MM.1S (cell line): ENCODE results near the gene PIGQ.

Experiments
- DNase-seq: peaks from one replicate; pipeline ENCODE4 v3.0.0-alpha.2; 2015
- H2AFZ ChIP-seq: fragments of 300-600 bp; sonication (generic); 2 replicates; pipeline ENCODE4 v1.6.0; 2016; ENCODE audit warnings: antibody characterized with exemption, low read length
- H3F3A ChIP-seq: fragments of 300-600 bp; sonication (generic); 2 replicates; pipeline ENCODE4 v1.6.1; 2016; ENCODE audit warnings: mild to moderate bottlenecking, antibody characterized with exemption, low read length, moderate library complexity, mixed read lengths; ENCODE audit not compliant: insufficient read depth
- H3K27ac ChIP-seq: fragments of 300-600 bp; sonication (generic); 2 replicates; pipeline ENCODE4 v1.5.1; 2016; ENCODE audit warnings: mild to moderate bottlenecking, low read length
- H3K27me3 ChIP-seq: fragments of 300-600 bp; sonication (generic); replicated peaks from 2 replicates; pipeline ENCODE4 v1.6.0; 2016; ENCODE audit warnings: low read length; ENCODE audit not compliant: insufficient read depth
- H3K36me3 ChIP-seq: fragments of 300-600 bp; sonication (generic); replicated peaks from 2 replicates; pipeline ENCODE4 v1.6.1; 2016; ENCODE audit warnings: mild to moderate bottlenecking, low read length, mixed read lengths; ENCODE audit not compliant: insufficient read depth
- H3K4me1 ChIP-seq: fragments of 300-600 bp; sonication (generic); 2 replicates; pipeline ENCODE4 v1.6.1; 2016; ENCODE audit warnings: low read length, mixed read lengths
- H3K4me2 ChIP-seq: fragments of 300-600 bp; sonication (generic); 2 replicates; pipeline ENCODE4 v1.6.0; 2016; ENCODE audit warnings: low read depth, low read length
- H3K4me3 ChIP-seq: fragments of 300-600 bp; sonication (generic); 2 replicates; pipeline ENCODE4 v1.5.1; 2016; ENCODE audit warnings: low read length, mixed read lengths
- H3K79me2 ChIP-seq: fragments of 300-600 bp; sonication (generic); 2 replicates; pipeline ENCODE4 v1.6.1; 2016; ENCODE audit warnings: mixed run types, low read length, mixed read lengths
- H3K9ac ChIP-seq: fragments of 300-600 bp; sonication (generic); 2 replicates; pipeline ENCODE4 v1.6.1; 2016; ENCODE audit warnings: low read length, mixed read lengths
- H3K9me2 ChIP-seq: fragments of 300-600 bp; sonication (generic); replicated peaks from 2 replicates; pipeline ENCODE4 v1.6.1; 2016; ENCODE audit warnings: mild to moderate bottlenecking, low read length, mixed read lengths; ENCODE audit not compliant: insufficient read depth
- H3K9me3 ChIP-seq: fragments of 300-600 bp; sonication (generic); replicated peaks from 2 replicates; pipeline ENCODE4 v1.6.1; 2016; ENCODE audit warnings: mild to moderate bottlenecking, low read length, mixed read lengths; ENCODE audit not compliant: insufficient read depth
- H4K20me1 ChIP-seq: fragments of 300-600 bp; sonication (generic); 2 replicates; pipeline ENCODE4 v1.6.1; 2016; ENCODE audit warnings: mild to moderate bottlenecking, low read length, moderate library complexity, mixed read lengths; ENCODE audit not compliant: insufficient read depth
- EZH2 ChIP-seq: fragments of 300-600 bp; sonication (generic); optimal IDR thresholded peaks from 2 replicates; pipeline ENCODE3; 2017; ENCODE audit warnings: low read depth, mild to moderate bottlenecking, antibody characterized with exemption, low read length, mixed read lengths
- EZH2phosphoT487 ChIP-seq: fragments of 300-600 bp; sonication (generic); IDR thresholded peaks from 2 replicates; pipeline ENCODE4 v1.6.1; 2018; ENCODE audit warnings: antibody characterized with exemption, low read length
- TF ChIP-seq, protein P1 (sequence below): fragments of 300-600 bp; sonication (generic); IDR thresholded peaks from 2 replicates; pipeline ENCODE4 v1.5.1; 2016; ENCODE audit warnings: antibody characterized with exemption, low read length, mixed read lengths

Gene PIGQ

GRCh38 chr16:564690-565418, 4.9 kb upstream of the PIGQ start:
- H3K9ac ChIP-seq, result no peak overlapping the region
- H3K4me3 ChIP-seq, result no peak overlapping the region
- peaks cover 19% of the 10 kb centered on the region for H3K4me1 ChIP-seq
- H3K36me3 ChIP-seq, result no peaks in the 10 kb centered on the region
- no peak overlapping the region for H2AFZ ChIP-seq
- no peak for DNase-seq
- H3K79me2 ChIP-seq, result peaks cover 9% of the 10 kb centered on the region; the same call in 1 of the 2 replicates
- H3K27ac ChIP-seq, result no peak overlapping the region
- no peak overlapping the region for H3K4me2 ChIP-seq
- H3K27me3 ChIP-seq, result peaks cover 23% of the 10 kb centered on the region
- no peaks in the 10 kb centered on the region for H3K9me3 ChIP-seq
- H3K9me2 ChIP-seq, result no peaks in the 10 kb centered on the region
- no peak for TF ChIP-seq EZH2phosphoT487
- TF ChIP-seq, protein P1, sequence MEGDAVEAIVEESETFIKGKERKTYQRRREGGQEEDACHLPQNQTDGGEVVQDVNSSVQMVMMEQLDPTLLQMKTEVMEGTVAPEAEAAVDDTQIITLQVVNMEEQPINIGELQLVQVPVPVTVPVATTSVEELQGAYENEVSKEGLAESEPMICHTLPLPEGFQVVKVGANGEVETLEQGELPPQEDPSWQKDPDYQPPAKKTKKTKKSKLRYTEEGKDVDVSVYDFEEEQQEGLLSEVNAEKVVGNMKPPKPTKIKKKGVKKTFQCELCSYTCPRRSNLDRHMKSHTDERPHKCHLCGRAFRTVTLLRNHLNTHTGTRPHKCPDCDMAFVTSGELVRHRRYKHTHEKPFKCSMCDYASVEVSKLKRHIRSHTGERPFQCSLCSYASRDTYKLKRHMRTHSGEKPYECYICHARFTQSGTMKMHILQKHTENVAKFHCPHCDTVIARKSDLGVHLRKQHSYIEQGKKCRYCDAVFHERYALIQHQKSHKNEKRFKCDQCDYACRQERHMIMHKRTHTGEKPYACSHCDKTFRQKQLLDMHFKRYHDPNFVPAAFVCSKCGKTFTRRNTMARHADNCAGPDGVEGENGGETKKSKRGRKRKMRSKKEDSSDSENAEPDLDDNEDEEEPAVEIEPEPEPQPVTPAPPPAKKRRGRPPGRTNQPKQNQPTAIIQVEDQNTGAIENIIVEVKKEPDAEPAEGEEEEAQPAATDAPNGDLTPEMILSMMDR, result no peak
- no peak for TF ChIP-seq EZH2
- H4K20me1 ChIP-seq, result no peaks in the 10 kb centered on the region
- peaks cover 6% of the 10 kb centered on the region for H3F3A ChIP-seq

DNA sequence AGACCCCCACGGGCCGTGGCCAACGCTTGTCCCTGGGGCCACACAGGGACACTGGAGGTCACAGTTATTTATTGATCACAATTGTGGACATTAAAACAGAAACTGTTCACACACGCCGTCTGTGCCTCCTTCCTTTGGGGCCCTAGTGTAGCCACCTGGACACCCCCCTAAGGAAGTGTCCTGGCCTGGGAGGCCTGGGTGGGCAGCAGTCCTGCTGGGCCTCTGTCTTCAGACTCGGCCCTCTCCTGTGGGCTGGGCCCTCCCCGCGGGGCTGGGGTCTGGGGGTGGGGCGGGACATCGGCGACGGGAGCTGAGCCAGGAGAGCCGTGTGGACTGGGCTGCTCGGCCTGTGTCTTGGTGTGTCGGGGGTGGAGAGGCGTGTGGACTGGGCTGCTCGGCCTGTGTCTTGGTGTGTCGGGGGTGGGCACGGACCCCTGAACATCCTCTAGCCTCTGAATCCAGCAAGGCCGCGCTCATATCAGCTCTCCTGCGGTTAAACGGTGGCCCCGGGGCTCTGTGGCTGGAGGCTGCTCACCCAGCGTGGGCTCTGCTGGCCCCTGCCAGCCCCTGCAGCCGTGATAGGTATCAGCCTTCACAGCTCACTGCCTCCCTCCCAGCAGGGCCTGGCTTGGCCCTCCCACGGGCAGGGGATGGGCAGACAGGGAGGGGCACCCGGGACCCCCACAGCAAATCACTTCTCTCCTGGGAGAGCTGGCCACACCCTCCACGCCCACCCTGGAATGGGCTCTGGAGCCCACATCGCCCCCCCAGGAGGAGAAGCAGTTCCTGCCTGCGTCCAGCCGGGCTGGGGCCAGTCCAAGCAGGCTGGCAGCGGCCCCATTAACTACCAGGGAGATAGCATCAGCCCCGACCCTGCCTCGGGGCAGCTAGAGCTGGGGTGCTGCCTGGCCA, 4.1 kb upstream of the PIGQ start:
- Histone ChIP-seq H3K4me2 (peak overlapping the region; percentile 88; the same call in 1 of the 2 replicates), H3K79me2 (peaks cover 16% of the 10 kb centered on the region), H3K9me3 (no peaks in the 10 kb centered on the region), H3K27me3 (peaks cover 23% of the 10 kb centered on the region), H3K4me1 (peaks cover 19% of the 10 kb centered on the region), H4K20me1 (no peaks in the 10 kb centered on the region), H3K36me3 (no peaks in the 10 kb centered on the region), H3K4me3 (no peak overlapping the region), H3K9ac (no peak overlapping the region), H3F3A (peaks cover 6% of the 10 kb centered on the region), H2AFZ (peak overlapping the region; percentile 90), H3K27ac (no peak overlapping the region), H3K9me2 (no peaks in the 10 kb centered on the region)
- TF ChIP-seq EZH2phosphoT487, result no peak
- TF ChIP-seq EZH2, result no peak
- TF ChIP-seq, protein P1, result no peak
- no peak for DNase-seq

DNA sequence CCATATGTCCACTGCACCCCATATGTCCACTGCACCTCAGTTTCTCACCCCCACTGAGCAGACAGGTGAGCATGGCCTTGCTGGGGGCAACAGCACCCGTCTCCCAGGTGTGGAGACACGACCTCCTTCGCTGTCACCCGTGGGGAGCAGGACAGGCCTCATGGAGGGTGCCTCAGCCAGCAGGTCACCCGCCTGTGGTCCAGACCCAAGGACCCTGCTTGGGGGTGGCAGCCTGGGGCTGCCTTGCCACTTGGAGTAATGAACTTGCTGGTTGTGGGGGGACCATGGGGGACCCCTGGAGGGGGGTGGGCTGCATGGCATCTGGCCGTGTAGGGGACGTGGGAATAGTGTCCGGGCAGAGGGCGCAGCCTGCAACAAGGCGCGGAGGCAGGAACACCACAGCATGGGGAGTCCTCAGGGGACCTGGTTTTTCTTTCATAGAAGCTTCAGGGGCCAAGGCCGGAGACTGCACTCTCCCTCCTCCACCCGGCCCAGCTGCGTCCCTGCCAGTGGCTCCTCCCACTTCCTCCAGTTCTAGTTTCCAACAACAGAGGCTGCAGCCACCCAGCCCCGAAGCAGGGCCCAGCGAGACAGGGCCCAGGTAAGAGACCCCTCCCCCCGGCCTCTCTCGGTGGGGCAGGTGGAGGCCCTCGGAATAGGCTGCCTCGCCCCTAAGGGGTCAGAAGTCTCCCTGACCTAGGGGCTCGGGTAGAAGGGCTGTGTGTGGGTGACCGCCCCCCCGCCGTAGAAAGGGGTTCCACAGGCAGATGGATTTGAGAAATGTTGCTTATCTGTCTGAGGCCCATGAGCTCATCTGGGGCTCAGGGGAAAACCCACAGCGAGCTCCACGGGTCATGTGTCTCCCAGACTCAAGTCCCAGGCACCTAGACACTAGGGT, 3.0 kb upstream of the PIGQ start, which contains the start of gene NHLRC4:
Gene NHLRC4, plus strand, starts transcription at position 531 of the 898 bp plus-strand sequence. CDS start 1,043 bp downstream, outside the sequence.
- Histone ChIP-seq H3K9me2 (no peaks in the 10 kb centered on the region), H4K20me1 (no peaks in the 10 kb centered on the region), H3K27me3 (peaks cover 13% of the 10 kb centered on the region), H3K4me3 (peak within 1 kb of the TSS; percentile 52), H3K79me2 (peaks cover 25% of the 10 kb centered on the region), H3K9ac (peak within 1 kb of the TSS; percentile 66), H3K4me1 (peaks cover 19% of the 10 kb centered on the region), H2AFZ (peak within 1 kb of the TSS; percentile 90), H3K36me3 (no peaks in the 10 kb centered on the region), H3K9me3 (no peaks in the 10 kb centered on the region), H3F3A (peaks cover 6% of the 10 kb centered on the region), H3K4me2 (peak within 1 kb of the TSS; percentile 88), H3K27ac (peak within 1 kb of the TSS; percentile 70)
- TF ChIP-seq EZH2phosphoT487 (no peak), EZH2 (no peak)
- TF ChIP-seq, protein P1, result no peak
- peak; percentile 87 for DNase-seq
